Gastrocnemius medialis (tissue), 4 donors: ENCODE measurements around the gene SFTPD.

Experiments used
- CTCF ChIP-seq, 5 experiments: fragments of 450-650 bp in 3 of 5; fragments of 200-600 bp in 2 of 5; sonication (generic) in 2 of 5; IDR thresholded peaks in 4 of 5; conservative IDR thresholded peaks in 1 of 5; 1 replicate in 4 of 5; 2 replicates in 1 of 5; pipeline ENCODE4 v1.5.1; 2016 to 2019; ENCODE audit warnings: antibody characterized with exemption in 5 of 5, mild to moderate bottlenecking in 3 of 5, moderate library complexity in 3 of 5
- POLR2A ChIP-seq, 2 donors: fragments of 450-650 bp; IDR thresholded peaks; one replicate each; pipeline ENCODE4 v1.6.1; 2017; ENCODE audit warnings: antibody characterized with exemption in 2 of 2, mild to moderate bottlenecking in 2 of 2, moderate library complexity in 2 of 2

DNA sequence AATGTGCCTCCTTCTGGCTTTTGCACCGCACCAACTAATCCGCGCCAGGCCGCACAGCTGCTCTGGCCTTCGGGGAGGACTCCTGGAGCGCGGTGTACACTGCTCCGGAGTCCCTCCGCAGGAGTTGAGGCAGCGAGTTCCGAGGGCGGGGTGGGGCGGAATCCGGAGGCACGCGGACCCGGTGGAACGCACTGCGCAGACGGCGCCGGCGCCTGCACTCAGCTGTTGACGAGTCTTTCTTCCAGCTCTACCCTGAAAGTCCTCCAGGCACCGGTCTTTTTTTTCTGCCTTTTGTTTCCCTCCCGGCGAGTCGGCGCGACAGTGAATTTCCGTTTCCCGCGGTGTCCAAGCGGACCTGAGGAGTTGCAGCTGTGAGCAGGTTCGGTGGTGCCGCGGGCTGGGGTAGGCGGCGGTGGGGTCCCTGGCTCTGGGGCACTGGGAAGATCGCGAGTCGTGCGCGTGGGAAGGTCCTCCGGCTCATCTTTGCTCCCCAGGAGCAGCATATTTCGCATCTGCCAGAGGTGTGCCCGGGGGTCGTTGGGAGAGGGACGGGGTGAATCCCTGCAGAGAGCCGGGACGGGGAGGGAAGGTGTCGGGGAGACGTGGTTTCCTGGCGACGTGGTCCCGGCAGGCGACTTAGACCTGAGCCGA lies 44.1 kb downstream of the SFTPD start:
- TF ChIP-seq CTCF (IDR thresholded peaks at IDR 0.05 in 4 of 5, conservative IDR thresholded peaks at IDR 0.05 in 1 of 5) (no peak), POLR2A (IDR thresholded peaks at IDR 0.05) (no peak)
